GM12878 (cell line): ENCODE data around the gene XRRA1. TPM values are rescaled to one million over a fixed set of nuclear protein-coding genes. Genes with fewer than 3 reads are reported as not detected.

Experiments
- ETV6 ChIP-seq, 2 experiments: fragments of 450-650 bp in 1 of 2; IDR thresholded peaks in 1 of 2; conservative IDR thresholded peaks in 1 of 2; 2 replicates each; pipeline ENCODE4 v1.6.1; 2014; ENCODE audit warnings: antibody characterized with exemption in 1 of 2, borderline replicate concordance in 1 of 2, low read depth in 1 of 2, mild to moderate bottlenecking in 1 of 2, moderate library complexity in 1 of 2
- FOXM1 ChIP-seq: IDR thresholded peaks from 2 replicates; pipeline ENCODE4 v1.6.1; 2012; ENCODE audit warnings: low read depth, mild to moderate bottlenecking, inconsistent platforms, low read length, moderate library complexity
- LARP7 ChIP-seq: fragments of 450-650 bp; IDR thresholded peaks from 2 replicates; pipeline ENCODE4 v1.6.1; 2017; ENCODE audit warnings: mild to moderate bottlenecking
- NFIC ChIP-seq: IDR thresholded peaks from 2 replicates; pipeline ENCODE4 v1.6.1; 2012; ENCODE audit warnings: low read depth, mild to moderate bottlenecking, inconsistent platforms, low read length, moderate library complexity
- RAD51 ChIP-seq: fragments of 450-650 bp; IDR thresholded peaks from 2 replicates; pipeline ENCODE4 v1.6.1; 2016; ENCODE audit warnings: moderate library complexity, mild to moderate bottlenecking, inconsistent platforms
- SPI1 ChIP-seq: IDR thresholded peaks from 2 replicates; pipeline ENCODE4 v1.6.1; 2011; ENCODE audit warnings: low read depth, mild to moderate bottlenecking, low read length, moderate library complexity, borderline replicate concordance; ENCODE audit not compliant: insufficient read depth
- polyA plus RNA-seq, 11 experiments: library from polyadenylated mRNA; depleted of rRNA in 4 of 11; unstranded in 6 of 11; stranded (reverse) in 5 of 11; fragments of >200 nt; fragmentation: Nextera tagmentation in 4 of 11; fragmentation: Illumina TruSeq in 1 of 11; extraction: Ambion mirVana in 4 of 11; extraction: Trizol in 1 of 11; gene quantifications; 1 replicate in 1 of 11; 2 replicates in 10 of 11; pipeline versions ENCODE4 v1.2.1 to v1.2.3, GENCODE V29; 2011 to 2016; ENCODE audit warnings: inconsistent platforms in 2 of 11, missing spikeins in 2 of 11, low read depth in 1 of 11
- total RNA-seq, 4 experiments: library from RNA; depleted of rRNA in 3 of 4; stranded (reverse); fragments of >200 nt in 3 of 4; fragmentation: Illumina TruSeq in 1 of 4; extraction: Trizol in 1 of 4; gene quantifications; 2 replicates each; pipeline versions ENCODE4 v1.2.1 to v1.2.3, GENCODE V29; 2013 to 2021
- TF ChIP-seq, protein P1 (sequence below): IDR thresholded peaks from 2 replicates; pipeline ENCODE4 v1.6.1; 2012; ENCODE audit warnings: improper control_type of control experiment, low read depth, low read length; ENCODE audit not compliant: insufficient replicate concordance
- TF ChIP-seq, protein P2 (sequence below): IDR thresholded peaks from 2 replicates; pipeline ENCODE4 v1.6.1; 2012; ENCODE audit warnings: low read length, inconsistent platforms
- TF ChIP-seq, protein P3 (sequence below): fragments of 150-350 bp; IDR thresholded peaks from 2 replicates; pipeline ENCODE4 v1.6.1; 2016; ENCODE audit warnings: low read depth, low read length
- TF ChIP-seq, protein P4 (sequence below): IDR thresholded peaks from 2 replicates; pipeline ENCODE4 v1.6.1; 2012; ENCODE audit warnings: mild to moderate bottlenecking, low read depth, low read length

XRRA1 gene
- total and polyA plus RNA-seq, 10 of the 15 experiments (the other 5 are each of a cell fraction or from before 2014, with no cell fraction given), result 2.5 to 8.8 (median 4.6) TPM

DNA sequence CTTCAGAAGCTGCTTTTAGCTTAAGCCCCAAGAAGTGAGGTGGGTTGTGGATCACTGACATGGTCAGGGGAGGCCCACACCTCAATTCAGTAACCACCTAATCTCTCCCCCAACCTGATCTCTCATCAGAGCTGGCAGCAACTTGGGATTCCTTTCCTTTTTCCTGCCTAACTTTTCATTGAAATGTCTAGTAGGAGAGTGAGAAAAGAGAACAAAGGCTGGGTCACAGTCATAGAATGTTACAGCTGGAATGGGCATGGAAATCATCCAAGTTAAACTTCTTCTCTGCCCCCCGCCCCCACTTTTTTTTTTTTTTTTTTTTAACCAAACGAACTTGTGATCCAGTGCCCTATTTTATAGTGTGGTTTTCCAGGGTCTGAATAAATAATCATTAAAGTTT is 108.4 kb downstream of the XRRA1 start (continued):
- TF ChIP-seq, protein P1, sequence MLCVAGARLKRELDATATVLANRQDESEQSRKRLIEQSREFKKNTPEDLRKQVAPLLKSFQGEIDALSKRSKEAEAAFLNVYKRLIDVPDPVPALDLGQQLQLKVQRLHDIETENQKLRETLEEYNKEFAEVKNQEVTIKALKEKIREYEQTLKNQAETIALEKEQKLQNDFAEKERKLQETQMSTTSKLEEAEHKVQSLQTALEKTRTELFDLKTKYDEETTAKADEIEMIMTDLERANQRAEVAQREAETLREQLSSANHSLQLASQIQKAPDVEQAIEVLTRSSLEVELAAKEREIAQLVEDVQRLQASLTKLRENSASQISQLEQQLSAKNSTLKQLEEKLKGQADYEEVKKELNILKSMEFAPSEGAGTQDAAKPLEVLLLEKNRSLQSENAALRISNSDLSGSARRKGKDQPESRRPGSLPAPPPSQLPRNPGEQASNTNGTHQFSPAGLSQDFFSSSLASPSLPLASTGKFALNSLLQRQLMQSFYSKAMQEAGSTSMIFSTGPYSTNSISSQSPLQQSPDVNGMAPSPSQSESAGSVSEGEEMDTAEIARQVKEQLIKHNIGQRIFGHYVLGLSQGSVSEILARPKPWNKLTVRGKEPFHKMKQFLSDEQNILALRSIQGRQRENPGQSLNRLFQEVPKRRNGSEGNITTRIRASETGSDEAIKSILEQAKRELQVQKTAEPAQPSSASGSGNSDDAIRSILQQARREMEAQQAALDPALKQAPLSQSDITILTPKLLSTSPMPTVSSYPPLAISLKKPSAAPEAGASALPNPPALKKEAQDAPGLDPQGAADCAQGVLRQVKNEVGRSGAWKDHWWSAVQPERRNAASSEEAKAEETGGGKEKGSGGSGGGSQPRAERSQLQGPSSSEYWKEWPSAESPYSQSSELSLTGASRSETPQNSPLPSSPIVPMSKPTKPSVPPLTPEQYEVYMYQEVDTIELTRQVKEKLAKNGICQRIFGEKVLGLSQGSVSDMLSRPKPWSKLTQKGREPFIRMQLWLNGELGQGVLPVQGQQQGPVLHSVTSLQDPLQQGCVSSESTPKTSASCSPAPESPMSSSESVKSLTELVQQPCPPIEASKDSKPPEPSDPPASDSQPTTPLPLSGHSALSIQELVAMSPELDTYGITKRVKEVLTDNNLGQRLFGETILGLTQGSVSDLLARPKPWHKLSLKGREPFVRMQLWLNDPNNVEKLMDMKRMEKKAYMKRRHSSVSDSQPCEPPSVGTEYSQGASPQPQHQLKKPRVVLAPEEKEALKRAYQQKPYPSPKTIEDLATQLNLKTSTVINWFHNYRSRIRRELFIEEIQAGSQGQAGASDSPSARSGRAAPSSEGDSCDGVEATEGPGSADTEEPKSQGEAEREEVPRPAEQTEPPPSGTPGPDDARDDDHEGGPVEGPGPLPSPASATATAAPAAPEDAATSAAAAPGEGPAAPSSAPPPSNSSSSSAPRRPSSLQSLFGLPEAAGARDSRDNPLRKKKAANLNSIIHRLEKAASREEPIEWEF, result no peak
- no peak for TF ChIP-seq ETV6 (conservative IDR thresholded peaks at IDR 0.05 in 1 of 2, IDR thresholded peaks at IDR 0.05 in 1 of 2; ENCODE audit: borderline replicate concordance in 1 of 2, low read depth in 1 of 2)
- TF ChIP-seq, protein P2, sequence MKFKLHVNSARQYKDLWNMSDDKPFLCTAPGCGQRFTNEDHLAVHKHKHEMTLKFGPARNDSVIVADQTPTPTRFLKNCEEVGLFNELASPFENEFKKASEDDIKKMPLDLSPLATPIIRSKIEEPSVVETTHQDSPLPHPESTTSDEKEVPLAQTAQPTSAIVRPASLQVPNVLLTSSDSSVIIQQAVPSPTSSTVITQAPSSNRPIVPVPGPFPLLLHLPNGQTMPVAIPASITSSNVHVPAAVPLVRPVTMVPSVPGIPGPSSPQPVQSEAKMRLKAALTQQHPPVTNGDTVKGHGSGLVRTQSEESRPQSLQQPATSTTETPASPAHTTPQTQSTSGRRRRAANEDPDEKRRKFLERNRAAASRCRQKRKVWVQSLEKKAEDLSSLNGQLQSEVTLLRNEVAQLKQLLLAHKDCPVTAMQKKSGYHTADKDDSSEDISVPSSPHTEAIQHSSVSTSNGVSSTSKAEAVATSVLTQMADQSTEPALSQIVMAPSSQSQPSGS, result no peak
- TF ChIP-seq LARP7, result no peak
- TF ChIP-seq, protein P3, sequence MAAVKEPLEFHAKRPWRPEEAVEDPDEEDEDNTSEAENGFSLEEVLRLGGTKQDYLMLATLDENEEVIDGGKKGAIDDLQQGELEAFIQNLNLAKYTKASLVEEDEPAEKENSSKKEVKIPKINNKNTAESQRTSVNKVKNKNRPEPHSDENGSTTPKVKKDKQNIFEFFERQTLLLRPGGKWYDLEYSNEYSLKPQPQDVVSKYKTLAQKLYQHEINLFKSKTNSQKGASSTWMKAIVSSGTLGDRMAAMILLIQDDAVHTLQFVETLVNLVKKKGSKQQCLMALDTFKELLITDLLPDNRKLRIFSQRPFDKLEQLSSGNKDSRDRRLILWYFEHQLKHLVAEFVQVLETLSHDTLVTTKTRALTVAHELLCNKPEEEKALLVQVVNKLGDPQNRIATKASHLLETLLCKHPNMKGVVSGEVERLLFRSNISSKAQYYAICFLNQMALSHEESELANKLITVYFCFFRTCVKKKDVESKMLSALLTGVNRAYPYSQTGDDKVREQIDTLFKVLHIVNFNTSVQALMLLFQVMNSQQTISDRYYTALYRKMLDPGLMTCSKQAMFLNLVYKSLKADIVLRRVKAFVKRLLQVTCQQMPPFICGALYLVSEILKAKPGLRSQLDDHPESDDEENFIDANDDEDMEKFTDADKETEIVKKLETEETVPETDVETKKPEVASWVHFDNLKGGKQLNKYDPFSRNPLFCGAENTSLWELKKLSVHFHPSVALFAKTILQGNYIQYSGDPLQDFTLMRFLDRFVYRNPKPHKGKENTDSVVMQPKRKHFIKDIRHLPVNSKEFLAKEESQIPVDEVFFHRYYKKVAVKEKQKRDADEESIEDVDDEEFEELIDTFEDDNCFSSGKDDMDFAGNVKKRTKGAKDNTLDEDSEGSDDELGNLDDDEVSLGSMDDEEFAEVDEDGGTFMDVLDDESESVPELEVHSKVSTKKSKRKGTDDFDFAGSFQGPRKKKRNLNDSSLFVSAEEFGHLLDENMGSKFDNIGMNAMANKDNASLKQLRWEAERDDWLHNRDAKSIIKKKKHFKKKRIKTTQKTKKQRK, result no peak
- TF ChIP-seq, protein P4, sequence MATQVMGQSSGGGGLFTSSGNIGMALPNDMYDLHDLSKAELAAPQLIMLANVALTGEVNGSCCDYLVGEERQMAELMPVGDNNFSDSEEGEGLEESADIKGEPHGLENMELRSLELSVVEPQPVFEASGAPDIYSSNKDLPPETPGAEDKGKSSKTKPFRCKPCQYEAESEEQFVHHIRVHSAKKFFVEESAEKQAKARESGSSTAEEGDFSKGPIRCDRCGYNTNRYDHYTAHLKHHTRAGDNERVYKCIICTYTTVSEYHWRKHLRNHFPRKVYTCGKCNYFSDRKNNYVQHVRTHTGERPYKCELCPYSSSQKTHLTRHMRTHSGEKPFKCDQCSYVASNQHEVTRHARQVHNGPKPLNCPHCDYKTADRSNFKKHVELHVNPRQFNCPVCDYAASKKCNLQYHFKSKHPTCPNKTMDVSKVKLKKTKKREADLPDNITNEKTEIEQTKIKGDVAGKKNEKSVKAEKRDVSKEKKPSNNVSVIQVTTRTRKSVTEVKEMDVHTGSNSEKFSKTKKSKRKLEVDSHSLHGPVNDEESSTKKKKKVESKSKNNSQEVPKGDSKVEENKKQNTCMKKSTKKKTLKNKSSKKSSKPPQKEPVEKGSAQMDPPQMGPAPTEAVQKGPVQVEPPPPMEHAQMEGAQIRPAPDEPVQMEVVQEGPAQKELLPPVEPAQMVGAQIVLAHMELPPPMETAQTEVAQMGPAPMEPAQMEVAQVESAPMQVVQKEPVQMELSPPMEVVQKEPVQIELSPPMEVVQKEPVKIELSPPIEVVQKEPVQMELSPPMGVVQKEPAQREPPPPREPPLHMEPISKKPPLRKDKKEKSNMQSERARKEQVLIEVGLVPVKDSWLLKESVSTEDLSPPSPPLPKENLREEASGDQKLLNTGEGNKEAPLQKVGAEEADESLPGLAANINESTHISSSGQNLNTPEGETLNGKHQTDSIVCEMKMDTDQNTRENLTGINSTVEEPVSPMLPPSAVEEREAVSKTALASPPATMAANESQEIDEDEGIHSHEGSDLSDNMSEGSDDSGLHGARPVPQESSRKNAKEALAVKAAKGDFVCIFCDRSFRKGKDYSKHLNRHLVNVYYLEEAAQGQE, result no peak
- no peak for TF ChIP-seq NFIC
- no peak for TF ChIP-seq FOXM1
- TF ChIP-seq SPI1, result no peak
- TF ChIP-seq RAD51, result no peak
- TF ChIP-seq, all 136 proteins: peak for 0
